CD14-positive monocyte (primary cell): ENCODE measurements around the gene POLD3. TPM values are rescaled to one million over a fixed set of nuclear protein-coding genes. Genes with fewer than 3 reads are reported as not detected.

Experiments used
- DNase-seq, 3 donors: peaks; one replicate each; pipeline ENCODE4 v3.0.0-alpha.2; 2011 to 2022
- H2AFZ ChIP-seq: 2 replicates; pipeline ENCODE4 v1.6.0; 2012; ENCODE audit warnings: mild to moderate bottlenecking, low read depth, low read length, inconsistent platforms; ENCODE audit not compliant: insufficient read depth, poor library complexity, severe bottlenecking
- H3K27ac ChIP-seq, 2 donors: 1 replicate in 1 of 2; 2 replicates in 1 of 2; pipeline ENCODE4 v1.5.1; 2012 to 2013; ENCODE audit warnings: low read length in 2 of 2, control low read depth in 1 of 2, inconsistent platforms in 1 of 2, low read depth in 1 of 2, mild to moderate bottlenecking in 1 of 2
- H3K27me3 ChIP-seq, 2 donors: one replicate each; pipeline versions ENCODE4 v1.6.0 to v1.6.1; 2011 to 2013; ENCODE audit warnings: low read length in 2 of 2; ENCODE audit not compliant: control insufficient read depth in 2 of 2, insufficient read depth in 2 of 2
- H3K36me3 ChIP-seq, 2 donors: replicated peaks in 1 of 2; 1 replicate in 1 of 2; 2 replicates in 1 of 2; pipeline versions ENCODE4 v1.5.1 to v1.6.1; 2012 to 2013; ENCODE audit warnings: low read length in 2 of 2, control low read depth in 1 of 2, inconsistent platforms in 1 of 2, mild to moderate bottlenecking in 1 of 2; ENCODE audit not compliant: insufficient read depth in 2 of 2, control insufficient read depth in 1 of 2
- H3K4me1 ChIP-seq, 2 donors: 1 replicate in 1 of 2; 2 replicates in 1 of 2; pipeline versions ENCODE4 v1.5.1 to v1.6.1; 2012 to 2013; ENCODE audit warnings: low read length in 2 of 2, control low read depth in 1 of 2, inconsistent platforms in 1 of 2, mild to moderate bottlenecking in 1 of 2, moderate library complexity in 1 of 2; ENCODE audit not compliant: insufficient read depth in 2 of 2, control insufficient read depth in 1 of 2
- H3K4me2 ChIP-seq: replicated peaks from 2 replicates; pipeline ENCODE3; 2012; ENCODE audit warnings: low read length, moderate library complexity, mild to moderate bottlenecking; ENCODE audit not compliant: poor library complexity, severe bottlenecking; ENCODE audit errors: extremely low read depth
- H3K4me3 ChIP-seq, 3 experiments: fragments of 200-600 bp in 1 of 3; sonication (generic) in 1 of 3; replicated peaks in 1 of 3; 1 replicate in 2 of 3; 2 replicates in 1 of 3; pipeline ENCODE4 v1.5.1; 2011 to 2013; ENCODE audit warnings: low read length in 3 of 3, mild to moderate bottlenecking in 3 of 3, control low read depth in 2 of 3, low read depth in 2 of 3, inconsistent platforms in 1 of 3, moderate library complexity in 1 of 3
- H3K79me2 ChIP-seq: 2 replicates; pipeline ENCODE4 v1.6.0; 2012; ENCODE audit warnings: mild to moderate bottlenecking, control low read depth, inconsistent platforms, low read length, moderate library complexity; ENCODE audit not compliant: insufficient read depth
- H3K9ac ChIP-seq: 2 replicates; pipeline ENCODE4 v1.6.0; 2017; ENCODE audit warnings: low read length, mild to moderate bottlenecking; ENCODE audit not compliant: insufficient read depth, poor library complexity, severe bottlenecking
- H3K9me3 ChIP-seq, 2 donors: replicated peaks in 1 of 2; 1 replicate in 1 of 2; 2 replicates in 1 of 2; pipeline versions ENCODE4 v1.5.1 to v1.6.1; 2012 to 2013; ENCODE audit warnings: low read length in 2 of 2, control low read depth in 1 of 2; ENCODE audit not compliant: control insufficient read depth in 1 of 2, insufficient read depth in 1 of 2
- H4K20me1 ChIP-seq: 2 replicates; pipeline ENCODE4 v1.6.0; 2012; ENCODE audit warnings: mild to moderate bottlenecking, low read length, control low read depth, moderate library complexity; ENCODE audit not compliant: insufficient read depth
- H3K27ac Mint-ChIP-seq, 7 donors: one replicate each; pipeline ENCODE4 v1.8.0; 2020; ENCODE audit warnings: mild to moderate bottlenecking in 7 of 7, mixed read lengths in 7 of 7, moderate library complexity in 6 of 7, inconsistent platforms in 2 of 7
- H3K27me3 Mint-ChIP-seq, 3 donors: one replicate each; pipeline ENCODE4 v1.8.0; 2021 to 2022; ENCODE audit warnings: low read depth in 3 of 3, mild to moderate bottlenecking in 3 of 3, mixed read lengths in 3 of 3, moderate library complexity in 3 of 3, inconsistent platforms in 1 of 3
- H3K36me3 Mint-ChIP-seq, 2 donors: one replicate each; pipeline ENCODE4 v1.8.0; 2020; ENCODE audit warnings: mixed read lengths in 2 of 2, inconsistent platforms in 1 of 2, mild to moderate bottlenecking in 1 of 2
- H3K4me1 Mint-ChIP-seq: one replicate; pipeline ENCODE4 v1.8.0; 2020; ENCODE audit warnings: mild to moderate bottlenecking, mixed read lengths
- H3K4me3 Mint-ChIP-seq, 2 donors: one replicate each; pipeline ENCODE4 v1.8.0; 2020; ENCODE audit warnings: mild to moderate bottlenecking in 2 of 2, mixed read lengths in 2 of 2, moderate library complexity in 1 of 2
- H3K9me3 Mint-ChIP-seq, 7 donors: one replicate each; pipeline ENCODE4 v1.8.0; 2020 to 2022; ENCODE audit warnings: mixed read lengths in 7 of 7, mild to moderate bottlenecking in 6 of 7, moderate library complexity in 6 of 7, inconsistent platforms in 2 of 7
- CTCF ChIP-seq: fragments of 200-600 bp; IDR thresholded peaks from one replicate; pipeline ENCODE4 v1.8.0; 2022; ENCODE audit warnings: antibody characterized with exemption, mild to moderate bottlenecking
- WGBS: methylation state at CpG from one replicate; pipeline ENCODE4 v1.1.5; 2013; ENCODE audit warnings: missing lambda C conversion rate; ENCODE audit not compliant: insufficient coverage; 5-methylcytosine and 5-hydroxymethylcytosine counted together
- intact Hi-C, 2 donors: fragments of 100-400 bp; cut with micrococcal nuclease; formaldehyde crosslinking; loops; one replicate each; pipeline versions ENCODE4 v1.15.0 to v1.15.1; 2023
- polyA plus RNA-seq, 3 donors: library from polyadenylated mRNA; depleted of rRNA in 1 of 3; unstranded in 2 of 3; stranded (reverse) in 1 of 3; fragments of 300-500 nt in 2 of 3; fragments of >200 nt in 1 of 3; fragmentation: Illumina TruSeq in 2 of 3; gene quantifications; 1 replicate in 2 of 3; 2 replicates in 1 of 3; pipeline ENCODE4 v1.2.3, GENCODE V29; 2012 to 2021

The POLD3 gene
- polyA plus RNA-seq, 3 donors: 11.3 to 29.9 (median 26.2) TPM

GRCh38 chr11:74677131-74677530, 84.7 kb downstream of the POLD3 start:
- Histone ChIP-seq H3K9me3 (no peaks in the 10 kb centered on the region), H4K20me1 (no peaks in the 10 kb centered on the region), H3K9ac (no peak overlapping the region), H3K27me3 (no peaks in the 10 kb centered on the region), H3K27ac (no peak overlapping the region), H3K4me1 (no peaks in the 10 kb centered on the region), H3K4me2 (no peak overlapping the region), H3K36me3 (no peaks in the 10 kb centered on the region), H3K4me3 (no peak overlapping the region), H2AFZ (no peak overlapping the region), H3K79me2 (no peaks in the 10 kb centered on the region)
- H3K4me3 Mint-ChIP-seq: no peak overlapping the region
- no peak for DNase-seq
- no peak for TF ChIP-seq CTCF
- no peaks in the 10 kb centered on the region for H3K36me3 Mint-ChIP-seq
- peaks cover 2% of the 10 kb centered on the region for H3K4me1 Mint-ChIP-seq
- intact Hi-C loops: no loop called here
- peaks cover 0 to 4% (median 2%) of the 10 kb centered on the region in 3 donors for H3K27me3 Mint-ChIP-seq
- WGBS: 69% methylated on average over 6 of the region's 6 CpGs
- peaks cover 0 to 2% (median 0%) of the 10 kb centered on the region in 7 donors for H3K9me3 Mint-ChIP-seq
- H3K27ac Mint-ChIP-seq: no peak overlapping the region

- Histone ChIP-seq H3K9ac (no peak overlapping the region), H2AFZ (no peak overlapping the region), H3K4me1 (no peaks in the 10 kb centered on the region), H3K27me3 (peaks cover 1 to 8% of the 10 kb centered on the region in 2 donors), H3K9me3 (no peaks in the 10 kb centered on the region), H3K79me2 (no peaks in the 10 kb centered on the region), H3K27ac (no peak overlapping the region), H3K4me2 (no peak overlapping the region), H3K4me3 (no peak overlapping the region), H3K36me3 (no peaks in the 10 kb centered on the region), H4K20me1 (no peaks in the 10 kb centered on the region)
- Mint-ChIP-seq H3K36me3 (no peaks in the 10 kb centered on the region), H3K4me3 (no peak overlapping the region), H3K4me1 (peaks cover 2% of the 10 kb centered on the region), H3K9me3 (peaks cover 0 to 4% (median 1%) of the 10 kb centered on the region in 7 donors), H3K27me3 (peaks cover 8 to 10% (median 10%) of the 10 kb centered on the region in 3 donors), H3K27ac (no peak overlapping the region)
- DNase-seq: no peak
- 97% methylated on average over 5 of the region's 5 CpGs for WGBS
- intact Hi-C loops: no loop called here
- TF ChIP-seq CTCF: no peak
These were observed 85.7 kb downstream of the POLD3 start for GRCh38 chr11:74678041-74678440.
